Keratinocyte (primary cell): ENCODE results near the gene STMND1. TPM values are rescaled to one million over a fixed set of nuclear protein-coding genes. Genes with fewer than 3 reads are reported as not detected.

Experiments used
- DNase-seq: peaks from one replicate; pipeline ENCODE4 v3.0.0-alpha.2; 2011; ENCODE audit warnings: low read depth, missing footprints, low spot score
- FAIRE-seq: peaks from 2 replicates; lab custom pipeline; 2011; peaks lifted over from hg19 to GRCh38; lab: Jason Lieb, UNC
- H2AFZ ChIP-seq: 2 replicates; pipeline ENCODE4 v1.6.0; 2012; ENCODE audit warnings: low read length, control low read depth, inconsistent platforms; ENCODE audit not compliant: control insufficient read depth
- H3K27ac ChIP-seq: 2 replicates; pipeline ENCODE4 v1.5.1; 2011; ENCODE audit warnings: low read length; ENCODE audit not compliant: control insufficient read depth, insufficient read depth
- H3K27me3 ChIP-seq: 3 replicates; pipeline ENCODE4 v1.6.0; 2011; ENCODE audit warnings: low read length; ENCODE audit not compliant: control insufficient read depth, insufficient read depth; ENCODE audit errors: extremely low read depth
- H3K36me3 ChIP-seq, 2 experiments: 2 replicates in 1 of 2; 3 replicates in 1 of 2; pipeline ENCODE4 v1.5.1; 2011; ENCODE audit warnings: low read length in 2 of 2, mild to moderate bottlenecking in 1 of 2; ENCODE audit not compliant: control insufficient read depth in 2 of 2, insufficient read depth in 2 of 2; ENCODE audit errors: extremely low read depth in 1 of 2
- H3K4me1 ChIP-seq: 3 replicates; pipeline ENCODE4 v1.5.1; 2011; ENCODE audit warnings: low read length; ENCODE audit not compliant: control insufficient read depth, insufficient read depth; ENCODE audit errors: extremely low read depth
- H3K4me2 ChIP-seq: 3 replicates; pipeline ENCODE4 v1.6.0; 2011; ENCODE audit warnings: low read depth, low read length; ENCODE audit not compliant: control insufficient read depth, insufficient read depth; ENCODE audit errors: extremely low read depth
- H3K4me3 ChIP-seq, 3 experiments: fragments of 200-600 bp in 1 of 3; sonication (generic) in 1 of 3; 2 replicates in 2 of 3; 3 replicates in 1 of 3; pipeline ENCODE4 v1.5.1; 2011 to 2016; ENCODE audit warnings: low read length in 3 of 3, mild to moderate bottlenecking in 3 of 3, control low read depth in 2 of 3, inconsistent platforms in 1 of 3, low read depth in 1 of 3, mixed read lengths in 1 of 3, mixed run types in 1 of 3, moderate library complexity in 1 of 3; ENCODE audit not compliant: control insufficient read depth in 2 of 3, insufficient read depth in 2 of 3; ENCODE audit errors: extremely low read depth in 1 of 3
- H3K79me2 ChIP-seq: 2 replicates; pipeline ENCODE4 v1.6.0; 2012; ENCODE audit warnings: low read length; ENCODE audit not compliant: control insufficient read depth, insufficient read depth
- H3K9ac ChIP-seq: 3 replicates; pipeline ENCODE4 v1.6.0; 2011; ENCODE audit warnings: low read length; ENCODE audit not compliant: control insufficient read depth, insufficient read depth; ENCODE audit errors: extremely low read depth
- H3K9me1 ChIP-seq: 3 replicates; pipeline ENCODE4 v1.6.0; 2011; ENCODE audit warnings: low read length; ENCODE audit not compliant: control insufficient read depth, insufficient read depth; ENCODE audit errors: extremely low read depth
- H3K9me3 ChIP-seq: 2 replicates; pipeline ENCODE4 v1.5.1; 2012; ENCODE audit warnings: low read depth, low read length; ENCODE audit not compliant: control insufficient read depth
- H4K20me1 ChIP-seq: 3 replicates; pipeline ENCODE4 v1.6.0; 2011; ENCODE audit warnings: low read length; ENCODE audit not compliant: control insufficient read depth, insufficient read depth; ENCODE audit errors: extremely low read depth
- CTCF ChIP-seq, 3 experiments: IDR thresholded peaks in 1 of 3; conservative IDR thresholded peaks in 1 of 3; optimal IDR thresholded peaks in 1 of 3; 2 replicates in 2 of 3; 3 replicates in 1 of 3; pipeline versions ENCODE3 to v1.5.1; 2011; ENCODE audit warnings: low read length in 3 of 3, mild to moderate bottlenecking in 3 of 3, moderate library complexity in 2 of 3, control low read depth in 1 of 3, inconsistent platforms in 1 of 3; ENCODE audit not compliant: insufficient read depth in 2 of 3; ENCODE audit errors: extremely low read depth in 1 of 3
- EZH2 ChIP-seq: IDR thresholded peaks from one replicate; pipeline ENCODE4 v1.6.1; 2012; ENCODE audit warnings: inconsistent platforms, mild to moderate bottlenecking, low read length, moderate library complexity
- dilution Hi-C: fragments of 300-500 bp; cut with MboI; formaldehyde crosslinking; loops from one replicate; pipeline ENCODE4 v1.7.0; 2020; ENCODE audit warnings: low sequenced_read_pairs; ENCODE audit not compliant: extremely low pct_ligation_motif_present
- polyA plus RNA-seq, 5 experiments: library from polyadenylated mRNA; depleted of rRNA in 3 of 5; stranded (reverse) in 3 of 5; stranded (forward) in 1 of 5; unstranded in 1 of 5; fragments of >200 nt; gene quantifications; 1 replicate in 1 of 5; 2 replicates in 3 of 5; 3 replicates in 1 of 5; pipeline versions ENCODE4 v1.2.1 to v1.2.3, GENCODE V29; 2011 to 2012; ENCODE audit warnings: missing spikeins in 2 of 5, low read depth in 1 of 5, low replicate concordance in 1 of 5

Gene STMND1
- polyA plus RNA-seq, 1 donor (not counting 4 experiments of a cell fraction or from before 2014, with no cell fraction given) = not detected

- Histone ChIP-seq H3K4me2 (no peak overlapping the region), H3K79me2 (no peaks in the 10 kb centered on the region), H2AFZ (no peak overlapping the region), H3K9me3 (no peaks in the 10 kb centered on the region), H4K20me1 (no peaks in the 10 kb centered on the region), H3K4me1 (peaks cover 35% of the 10 kb centered on the region), H3K9me1 (no peaks in the 10 kb centered on the region), H3K36me3 (no peaks in the 10 kb centered on the region), H3K4me3 (no peak overlapping the region), H3K9ac (no peak overlapping the region), H3K27me3 (no peaks in the 10 kb centered on the region), H3K27ac (peak overlapping the region; percentile 57)
- FAIRE-seq (peak; percentile 83), DNase-seq (peak; percentile 85)
- TF ChIP-seq EZH2 (no peak), CTCF (optimal IDR thresholded peaks at IDR 0.05 in 1 of 3, IDR thresholded peaks at IDR 0.05 in 1 of 3, conservative IDR thresholded peaks at IDR 0.05 in 1 of 3; ENCODE audit: extremely low read depth in 1 of 3, insufficient read depth in 2 of 3, low read length in 3 of 3) (no peak)
- dilution Hi-C loops = no loop called here
Observed at GRCh38 chr6:17057322-17057721, 44.5 kb upstream of the STMND1 start.

GRCh38 chr6:17058550-17058949, 43.3 kb upstream of the STMND1 start:
- no peak overlapping the region for H3K4me2 ChIP-seq
- no peaks in the 10 kb centered on the region for H3K27me3 ChIP-seq
- no peaks in the 10 kb centered on the region for H3K9me1 ChIP-seq
- FAIRE-seq (no peak), DNase-seq (no peak)
- H3K27ac ChIP-seq = no peak overlapping the region
- no peak overlapping the region for H3K4me3 ChIP-seq
- H3K36me3 ChIP-seq = no peaks in the 10 kb centered on the region
- dilution Hi-C loops = no loop called here
- H3K79me2 ChIP-seq = no peaks in the 10 kb centered on the region
- no peaks in the 10 kb centered on the region for H3K9me3 ChIP-seq
- H2AFZ ChIP-seq = no peak overlapping the region
- H3K9ac ChIP-seq = no peak overlapping the region
- H4K20me1 ChIP-seq = no peaks in the 10 kb centered on the region
- TF ChIP-seq EZH2 (no peak), CTCF (optimal IDR thresholded peaks at IDR 0.05 in 1 of 3, IDR thresholded peaks at IDR 0.05 in 1 of 3, conservative IDR thresholded peaks at IDR 0.05 in 1 of 3; ENCODE audit: extremely low read depth in 1 of 3, insufficient read depth in 2 of 3, low read length in 3 of 3) (no peak)
- H3K4me1 ChIP-seq = peaks cover 35% of the 10 kb centered on the region
